ENCODE measurements around the gene TBC1D12.
"Not testable (repeated sequence)": the region's sequence is repeated elsewhere in the genome, so short reads cannot be mapped to it uniquely, and the experiment has no call there.

Gene TBC1D12

DNA sequence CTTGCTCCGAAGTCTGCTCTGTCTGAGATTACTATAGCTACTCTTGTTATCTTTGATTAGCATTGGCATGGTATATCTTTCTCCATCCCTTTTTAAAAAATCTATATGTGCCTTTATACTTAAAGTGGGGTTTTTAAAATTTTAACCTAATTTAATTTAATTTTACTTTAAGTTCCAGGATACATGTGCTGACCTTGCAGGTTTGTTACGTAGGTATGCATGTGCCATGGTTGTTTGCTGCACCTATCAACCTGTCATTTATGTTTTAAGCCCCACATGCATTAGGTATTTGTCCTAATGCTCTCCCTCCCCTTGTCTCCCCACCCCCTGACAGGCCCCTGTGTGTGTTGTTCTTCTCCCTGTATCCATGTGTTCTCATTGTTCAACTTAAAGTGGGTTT is 54.6 kb downstream of the TBC1D12 start:
- DNase-seq (ENCODE audit: low spot score), result no peak

DNA sequence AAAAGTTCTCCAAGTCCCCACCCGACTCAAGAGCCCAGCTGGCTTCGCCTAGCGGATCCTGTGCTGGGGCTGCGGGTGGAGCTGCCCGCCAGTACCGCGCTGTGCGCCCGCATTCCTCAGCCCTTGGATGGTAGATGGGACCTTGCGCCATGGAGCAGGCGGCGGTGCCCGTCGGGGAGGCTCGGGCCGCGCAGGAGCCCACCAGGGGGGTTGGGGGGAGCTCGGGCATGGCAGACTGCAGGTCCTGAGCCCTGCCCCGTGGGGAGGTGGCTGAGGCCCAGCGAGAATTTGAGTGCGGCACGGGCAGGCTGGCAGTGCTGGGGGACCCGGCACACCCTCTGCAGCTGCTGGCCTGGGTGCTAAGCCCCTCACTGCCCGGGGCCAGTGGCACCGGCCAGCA is 57.0 kb downstream of the TBC1D12 start:
- no peak for DNase-seq (ENCODE audit: low spot score)

DNA sequence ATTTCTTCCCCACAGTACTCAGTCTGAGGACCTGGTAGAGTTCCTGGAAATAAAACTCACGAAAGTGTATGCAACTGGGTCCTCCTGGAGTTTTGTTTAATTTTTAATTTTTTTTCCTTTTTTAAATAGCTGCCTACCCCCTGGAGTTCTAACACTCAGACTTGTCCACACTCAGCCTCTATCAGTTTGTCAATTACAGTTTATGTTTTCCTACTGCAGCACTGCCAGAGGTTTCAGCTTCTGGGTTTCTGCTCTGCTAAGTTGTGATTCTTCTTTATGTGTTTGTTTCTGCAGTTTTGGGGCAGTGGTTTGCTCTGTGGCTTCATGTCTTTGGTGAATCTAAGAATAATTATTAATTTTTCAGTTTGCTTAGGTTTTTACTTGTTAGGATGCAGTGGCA is 59.2 kb downstream of the TBC1D12 start:
- DNase-seq (ENCODE audit: low spot score), result no peak

DNA sequence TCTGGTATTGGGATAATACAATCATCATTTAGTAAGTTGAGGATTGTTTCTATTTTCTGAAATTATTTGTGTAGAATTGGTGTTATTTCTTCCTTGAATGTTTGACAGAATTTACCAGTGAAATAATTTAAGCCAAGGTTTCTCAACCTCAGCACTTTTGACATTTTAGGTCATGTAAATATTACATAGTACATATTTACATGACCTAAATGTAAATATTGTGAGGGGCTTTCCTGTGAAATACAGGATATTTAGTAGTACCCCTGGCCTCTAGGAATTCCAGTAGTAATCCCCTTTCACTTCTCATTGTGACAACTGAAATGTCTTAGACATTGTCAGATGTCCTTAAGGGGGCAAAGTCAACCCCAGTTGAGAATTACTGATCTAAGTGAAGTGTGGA is 59.8 kb downstream of the TBC1D12 start:
- DNase-seq (ENCODE audit: low spot score), result no peak

DNA sequence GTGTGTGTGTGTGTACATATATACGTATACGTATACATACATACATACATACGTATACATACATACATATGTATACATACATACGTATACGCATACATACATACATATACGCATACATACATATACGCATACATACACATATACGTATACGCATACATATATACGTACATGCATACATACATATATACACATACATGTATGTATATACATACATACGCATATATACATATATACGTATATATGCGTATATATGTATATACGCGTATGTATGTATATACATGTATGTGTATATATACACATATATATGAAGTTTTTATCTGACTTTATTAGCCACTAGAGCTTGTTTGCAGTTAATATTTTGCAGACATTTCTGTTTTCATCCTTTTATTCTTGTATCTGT is 63.3 kb downstream of the TBC1D12 start:
- no peak for DNase-seq (ENCODE audit: low spot score)

DNA sequence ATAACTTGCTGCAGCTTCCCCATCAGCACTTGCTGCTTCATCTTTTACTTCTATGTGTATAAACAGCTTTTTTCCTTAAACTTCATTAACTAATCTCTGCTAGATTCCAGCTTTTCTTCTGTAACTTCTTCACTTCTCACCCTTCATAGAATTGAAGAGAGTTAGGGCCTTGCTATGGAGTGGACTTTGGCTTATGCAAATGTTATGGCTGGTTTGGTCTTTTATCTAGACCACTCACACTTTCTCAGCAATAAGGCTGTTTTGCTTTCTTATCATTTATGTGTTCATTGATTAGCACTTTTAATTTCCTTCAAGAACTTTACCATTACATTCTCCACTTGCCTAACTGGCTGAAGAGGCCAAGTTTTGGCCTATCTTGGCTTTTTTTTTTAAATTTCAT is 79.1 kb downstream of the TBC1D12 start:
- no peak for DNase-seq (ENCODE audit: low spot score)

DNA sequence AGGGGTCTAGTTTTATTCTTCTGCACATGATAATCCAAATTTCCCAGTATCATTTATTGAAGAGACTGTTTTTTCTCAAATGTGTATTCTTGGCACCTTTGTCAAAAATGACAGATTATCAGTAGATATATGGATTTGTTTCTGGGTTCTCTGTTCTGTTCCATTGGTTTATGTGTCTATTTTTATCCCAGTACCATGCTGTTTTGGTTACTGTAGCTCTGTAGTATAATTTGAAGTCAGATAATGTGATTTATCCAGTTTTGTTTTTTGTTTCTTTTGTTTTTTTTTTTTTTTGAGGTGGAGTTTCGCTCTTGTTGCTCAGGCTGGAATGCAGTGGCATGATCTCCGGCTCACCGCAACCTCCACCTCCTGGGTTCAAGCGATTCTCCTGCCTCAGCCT is 81.6 kb downstream of the TBC1D12 start:
- DNase-seq (ENCODE audit: low spot score), result no peak

DNA sequence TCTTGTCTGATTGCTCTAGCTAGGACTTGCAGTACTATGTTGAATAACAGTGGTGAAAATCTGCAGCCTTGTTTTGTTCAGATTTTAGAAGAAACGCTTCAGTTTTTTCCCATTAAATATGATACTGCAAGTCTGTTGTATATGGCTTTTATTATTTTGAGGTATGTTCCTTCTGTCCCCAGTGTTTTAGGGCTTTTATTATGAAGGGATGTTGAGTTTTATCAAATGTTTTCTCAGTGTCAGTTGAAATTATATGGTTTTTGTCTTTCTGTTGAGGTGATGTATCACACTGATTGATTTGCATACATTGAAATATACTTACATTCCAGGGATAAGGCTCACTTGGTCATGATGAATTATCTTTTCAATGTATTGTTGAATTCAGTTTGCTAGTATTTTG is 82.8 kb downstream of the TBC1D12 start:
- DNase-seq (ENCODE audit: low spot score), result no peak

DNA sequence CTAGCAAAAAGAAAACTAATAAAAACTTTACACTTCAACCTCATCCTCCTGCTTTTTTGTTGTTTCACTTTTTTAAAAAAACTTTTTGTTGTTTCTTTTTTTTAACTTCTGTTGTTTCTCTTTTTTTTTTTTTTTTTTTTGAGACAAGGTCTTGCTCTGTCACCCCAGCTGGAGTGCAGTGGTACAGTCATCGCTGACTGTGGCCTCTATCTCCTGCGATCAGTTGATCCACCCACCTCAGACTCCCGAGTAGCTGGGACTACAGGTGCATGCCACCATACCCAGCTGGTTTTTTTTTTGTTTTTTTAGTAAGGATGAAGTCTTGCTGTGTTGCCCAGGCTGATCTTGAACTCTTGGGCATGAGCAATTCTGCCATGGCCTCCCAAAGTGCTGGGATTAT is 85.2 kb downstream of the TBC1D12 start:
- no peak for DNase-seq (ENCODE audit: low spot score)

DNA sequence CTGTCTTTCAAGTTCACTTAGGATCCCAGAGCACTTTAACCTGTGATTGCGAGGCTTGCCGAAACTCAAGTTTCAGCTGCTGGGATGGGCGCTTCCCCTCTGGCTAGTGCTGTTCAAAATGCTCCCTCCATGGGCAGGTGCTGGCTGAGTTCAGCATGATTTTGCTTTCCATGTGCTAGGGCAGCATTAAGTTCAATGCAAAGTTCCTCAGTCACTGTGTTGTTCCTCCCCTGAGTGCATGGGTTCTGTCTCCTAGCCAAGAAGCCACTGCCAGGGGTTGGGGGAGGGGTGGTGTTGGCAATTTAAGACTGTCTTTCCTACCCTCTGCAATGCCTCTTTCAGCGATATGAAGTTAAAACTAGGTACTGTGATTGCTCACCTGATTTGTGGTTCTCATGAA is 86.8 kb downstream of the TBC1D12 start:
- DNase-seq (ENCODE audit: low spot score), result no peak

DNA sequence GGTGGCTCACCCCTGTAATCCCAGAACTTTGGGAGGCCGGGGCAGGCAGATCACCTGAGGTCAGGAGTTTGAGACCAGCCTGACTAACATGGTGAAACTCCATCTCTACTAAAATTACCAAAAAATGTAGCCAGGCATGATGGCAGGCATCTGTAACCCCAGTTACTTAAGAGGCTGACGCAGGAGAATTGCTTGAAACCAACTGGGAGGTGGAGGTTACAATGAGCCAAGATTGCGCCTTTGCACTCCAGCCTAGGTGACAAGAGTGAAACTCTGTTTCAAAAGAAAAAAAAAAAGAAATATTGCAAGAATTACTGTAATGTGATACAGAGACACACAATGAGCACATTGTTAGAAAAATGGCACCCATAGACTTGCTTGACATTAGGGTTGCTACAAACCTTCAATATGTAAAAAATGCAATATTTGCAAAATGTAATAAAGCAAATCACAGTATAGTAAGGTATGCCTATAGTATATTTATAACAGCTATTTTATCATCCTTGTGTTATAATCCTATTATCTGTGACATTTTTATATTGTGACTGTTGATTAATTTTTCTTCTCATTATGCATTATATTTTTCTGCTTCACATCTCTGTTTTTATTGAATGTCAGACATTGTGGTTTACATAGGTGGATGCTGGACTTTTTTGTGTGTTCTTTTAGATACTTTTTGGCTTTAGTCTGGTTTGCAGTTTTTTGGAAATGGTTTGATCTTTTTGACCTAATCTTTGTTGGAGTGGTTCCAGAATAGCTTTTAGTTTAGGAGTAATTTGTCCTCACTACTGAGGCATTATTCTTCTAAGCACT is 87.8 kb downstream of the TBC1D12 start:
- DNase-seq (ENCODE audit: low spot score), result no peak

DNA sequence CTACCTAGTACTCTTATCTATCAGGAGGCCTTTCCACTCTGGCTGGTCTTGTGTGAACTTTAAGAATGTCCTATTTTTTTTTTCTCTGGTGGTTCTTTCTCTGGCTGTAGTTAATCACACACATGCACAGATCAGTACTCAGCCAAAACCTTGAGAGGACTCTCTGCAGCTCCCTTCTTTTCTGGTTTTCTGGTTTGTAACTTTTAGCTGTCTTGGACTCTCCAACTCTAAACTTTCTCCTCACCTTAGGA is 88.4 kb downstream of the TBC1D12 start:
- no peak for DNase-seq (ENCODE audit: low spot score)

DNA sequence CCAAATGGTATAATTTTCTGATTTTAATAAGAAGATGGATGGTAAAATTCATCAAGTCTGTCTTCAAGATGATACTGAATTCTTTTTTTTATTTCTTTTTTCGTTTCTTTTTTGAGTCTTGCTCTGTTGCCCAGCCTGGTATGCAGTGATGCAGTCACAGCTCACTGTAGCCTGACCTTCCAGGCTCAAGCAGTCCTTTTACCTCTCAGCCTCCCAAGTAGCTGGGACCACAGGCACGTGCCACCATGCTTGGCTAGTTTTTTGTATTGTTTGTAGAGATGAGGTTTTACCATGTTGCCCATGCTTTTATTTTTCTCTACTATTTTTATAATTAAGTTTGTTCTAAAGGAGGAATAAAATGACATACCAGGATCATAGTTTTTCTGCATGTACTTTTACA is 91.1 kb downstream of the TBC1D12 start:
- peak; percentile 3 for DNase-seq (ENCODE audit: low spot score)

DNA sequence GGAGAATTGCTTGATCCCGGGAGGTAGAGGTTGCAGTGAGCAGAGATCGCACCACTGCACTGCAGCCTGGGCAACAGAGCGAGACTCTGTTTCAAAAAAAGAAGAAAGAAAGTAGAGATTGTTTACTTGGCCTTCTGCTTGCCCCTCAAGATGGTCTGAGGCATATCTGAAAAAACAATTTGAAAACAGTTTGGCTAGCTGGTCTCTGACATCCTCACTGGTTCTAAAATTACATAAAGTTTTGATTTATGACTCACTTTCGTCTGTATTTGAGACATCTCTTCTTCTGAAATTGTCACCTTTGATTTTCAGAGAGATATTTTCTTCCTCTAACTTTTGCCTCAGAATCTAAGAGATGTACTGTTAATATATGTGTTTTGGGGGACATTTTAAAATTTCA is 93.7 kb downstream of the TBC1D12 start:
- DNase-seq (ENCODE audit: low spot score), result no peak

DNA sequence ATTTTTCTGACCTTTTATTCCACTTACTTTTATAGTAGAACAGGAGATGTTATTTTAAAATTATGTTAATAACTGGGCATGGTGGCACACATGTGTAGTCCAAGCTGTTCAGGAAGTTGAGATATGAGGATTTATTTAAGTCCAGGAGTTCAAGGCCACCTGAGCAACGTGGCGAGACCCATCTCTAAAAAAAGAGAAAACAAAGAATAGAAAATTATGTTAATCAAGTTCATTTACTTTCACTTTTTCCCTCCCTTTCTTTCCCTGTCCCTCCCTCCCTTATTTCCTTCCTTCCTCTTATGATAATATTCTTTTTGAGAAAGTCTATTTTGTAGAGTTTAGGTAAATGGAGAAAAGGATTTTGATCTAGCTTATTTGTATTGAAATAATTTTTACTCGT is 94.3 kb downstream of the TBC1D12 start:
- no peak for DNase-seq (ENCODE audit: low spot score)

DNA sequence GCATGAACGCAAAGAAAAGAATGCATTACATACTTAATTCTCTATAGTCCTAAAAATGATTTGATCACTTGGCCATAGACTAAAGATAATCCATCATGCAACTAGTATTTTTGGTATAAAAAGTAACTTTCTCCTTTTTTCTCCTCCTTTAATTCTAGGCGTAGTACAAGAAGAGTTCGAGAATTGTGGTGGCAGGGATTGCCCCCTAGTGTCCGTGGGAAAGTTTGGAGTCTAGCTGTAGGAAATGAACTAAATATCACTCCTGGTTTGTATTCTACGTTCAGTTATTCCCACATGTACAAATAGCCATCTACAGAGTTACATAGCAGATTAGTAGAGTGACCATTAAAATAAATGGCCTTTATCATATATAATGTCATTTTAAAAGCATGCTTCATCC is 97.7 kb downstream of the TBC1D12 start:
- DNase-seq (ENCODE audit: low spot score), result no peak

DNA sequence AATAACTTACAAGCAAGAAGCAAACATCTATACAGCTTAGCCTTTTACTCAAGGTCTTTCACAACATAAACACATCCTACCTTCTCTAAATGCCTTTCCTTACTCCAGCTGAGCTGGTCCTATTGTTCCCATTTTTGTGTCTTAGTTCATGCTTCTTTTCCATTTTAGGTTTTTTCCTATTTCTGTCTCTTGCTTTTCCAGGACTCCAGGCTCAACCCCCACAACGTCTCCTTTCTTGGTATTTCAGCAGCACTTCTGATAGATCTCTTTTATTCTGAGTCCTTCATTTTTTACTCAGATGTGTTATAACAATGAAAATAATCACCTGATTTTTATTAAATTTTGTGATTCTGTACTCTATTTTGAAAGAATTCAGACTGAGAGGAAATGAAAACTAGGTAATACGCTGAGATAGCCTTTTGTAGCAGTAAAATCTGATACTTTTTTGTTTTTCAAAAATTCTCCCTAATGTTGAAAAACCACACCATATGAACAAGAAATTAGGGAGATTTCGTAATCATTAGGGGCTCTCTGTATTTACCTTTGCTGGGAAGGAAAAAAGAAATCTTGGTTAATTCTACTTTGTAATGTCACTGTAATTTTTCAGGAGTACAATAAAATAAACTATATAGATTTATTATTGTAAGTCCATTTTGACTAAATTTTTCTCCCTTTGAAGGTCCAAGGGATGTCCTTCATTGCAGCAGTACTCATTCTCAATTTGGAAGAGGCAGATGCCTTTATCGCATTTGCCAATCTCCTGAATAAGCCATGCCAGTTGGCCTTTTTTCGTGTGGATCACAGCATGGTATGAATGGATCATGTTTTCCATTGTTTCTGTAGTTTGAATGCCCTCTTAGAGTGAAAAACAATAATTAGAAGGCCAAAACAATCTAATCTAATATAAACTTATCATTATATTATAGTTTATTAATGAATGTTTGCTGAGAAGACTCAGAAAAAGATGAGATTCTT is 119.2 kb downstream of the TBC1D12 start:
- DNase-seq (ENCODE audit: low spot score), result no peak

DNA sequence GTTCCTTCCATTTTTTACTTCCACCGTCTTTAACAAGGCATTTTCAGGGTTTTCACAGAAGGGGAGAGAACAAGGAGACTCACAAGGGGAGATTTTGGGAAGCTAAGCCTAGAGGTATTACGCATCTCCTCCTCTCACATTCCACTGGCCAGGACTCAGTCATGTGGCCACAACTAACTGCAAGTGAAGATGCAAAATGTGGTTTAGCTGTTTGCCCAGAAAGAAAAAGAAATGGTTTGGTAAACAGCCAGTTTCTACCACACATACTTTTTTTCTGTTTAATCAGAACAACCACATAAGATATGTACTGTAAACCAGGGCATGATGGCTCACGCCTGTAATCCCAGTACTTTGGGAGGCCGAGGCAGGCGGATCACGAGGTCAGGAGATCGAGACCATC is 121.8 kb downstream of the TBC1D12 start:
- DNase-seq (ENCODE audit: low spot score), result no peak

DNA sequence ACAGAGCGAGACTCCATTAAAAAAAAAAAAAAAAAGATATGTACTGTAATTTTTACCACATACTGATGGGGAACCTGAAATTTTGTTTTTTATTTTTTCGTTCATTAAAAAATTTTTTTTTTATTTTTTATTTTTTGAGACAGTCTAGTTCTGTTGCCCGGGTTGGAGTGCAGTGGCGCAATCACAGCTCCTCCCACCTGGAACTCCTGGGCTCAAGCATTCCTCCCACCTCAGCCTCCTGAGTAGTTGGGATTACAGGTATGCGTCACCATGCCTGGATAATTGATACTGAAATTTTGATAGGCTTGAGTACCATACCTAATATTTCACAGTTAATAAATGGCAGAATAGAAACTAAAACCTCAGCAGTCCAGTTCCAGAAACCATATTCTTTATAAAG is 122.4 kb downstream of the TBC1D12 start:
- DNase-seq (ENCODE audit: low spot score), result no peak

DNA sequence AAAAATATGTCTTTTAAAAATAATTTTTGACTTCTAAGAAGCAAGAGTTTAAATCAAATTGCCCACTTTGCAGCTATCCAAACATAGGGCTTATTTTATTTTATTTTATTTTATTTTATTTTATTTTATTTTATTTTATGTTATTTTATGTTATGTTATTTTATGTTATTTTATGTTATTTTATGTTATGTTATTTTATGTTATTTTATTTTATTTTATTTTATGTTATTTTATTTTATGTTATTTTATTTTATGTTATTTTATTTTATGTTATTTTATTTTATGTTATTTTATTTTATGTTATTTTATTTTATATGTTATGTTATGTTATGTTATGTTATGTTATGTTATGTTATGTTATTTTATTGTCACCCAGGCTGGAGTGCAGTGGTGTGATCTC is 129.2 kb downstream of the TBC1D12 start:
- DNase-seq (ENCODE audit: low spot score), result not testable (repeated sequence)

DNA sequence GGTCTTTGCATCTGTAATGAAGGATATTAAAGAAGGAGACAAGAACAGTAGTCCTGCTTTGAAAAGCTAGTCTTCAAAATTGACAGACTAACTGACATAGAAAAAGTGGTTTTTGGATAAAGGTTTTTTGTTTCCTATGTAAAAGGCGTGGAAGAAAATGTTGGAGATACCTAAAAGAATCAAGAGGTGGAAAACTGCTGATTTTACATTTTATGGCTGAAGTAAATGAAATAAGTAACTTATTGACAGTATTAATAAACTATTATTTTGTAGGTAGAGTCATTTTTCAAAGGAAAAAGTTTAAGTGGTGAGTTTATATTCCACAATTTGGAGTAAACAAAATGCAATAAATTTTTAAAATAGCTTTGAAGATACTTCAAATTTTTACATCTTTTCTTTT is 130.7 kb downstream of the TBC1D12 start:
- no peak for DNase-seq (ENCODE audit: low spot score)

DNA sequence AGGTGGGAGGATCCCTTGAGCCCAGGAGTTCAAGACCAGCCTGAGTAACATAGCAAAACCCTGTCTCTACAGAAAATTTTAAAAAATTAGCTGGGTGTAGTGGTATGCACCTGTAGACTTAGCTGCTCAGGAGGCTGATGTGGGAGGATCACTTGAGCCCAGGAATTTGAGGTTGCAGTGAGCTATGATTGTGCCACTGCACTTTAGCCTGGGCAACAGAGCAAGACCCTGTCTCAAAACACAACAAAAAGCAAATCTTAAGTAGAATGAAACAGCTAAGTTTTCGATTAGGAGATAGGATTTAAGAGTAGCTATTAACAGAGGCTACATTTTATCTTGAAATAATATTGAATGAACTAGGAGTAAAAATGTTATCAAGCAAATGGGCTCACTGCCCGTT is 139.9 kb downstream of the TBC1D12 start:
- DNase-seq (ENCODE audit: low spot score), result not testable (repeated sequence)

DNA sequence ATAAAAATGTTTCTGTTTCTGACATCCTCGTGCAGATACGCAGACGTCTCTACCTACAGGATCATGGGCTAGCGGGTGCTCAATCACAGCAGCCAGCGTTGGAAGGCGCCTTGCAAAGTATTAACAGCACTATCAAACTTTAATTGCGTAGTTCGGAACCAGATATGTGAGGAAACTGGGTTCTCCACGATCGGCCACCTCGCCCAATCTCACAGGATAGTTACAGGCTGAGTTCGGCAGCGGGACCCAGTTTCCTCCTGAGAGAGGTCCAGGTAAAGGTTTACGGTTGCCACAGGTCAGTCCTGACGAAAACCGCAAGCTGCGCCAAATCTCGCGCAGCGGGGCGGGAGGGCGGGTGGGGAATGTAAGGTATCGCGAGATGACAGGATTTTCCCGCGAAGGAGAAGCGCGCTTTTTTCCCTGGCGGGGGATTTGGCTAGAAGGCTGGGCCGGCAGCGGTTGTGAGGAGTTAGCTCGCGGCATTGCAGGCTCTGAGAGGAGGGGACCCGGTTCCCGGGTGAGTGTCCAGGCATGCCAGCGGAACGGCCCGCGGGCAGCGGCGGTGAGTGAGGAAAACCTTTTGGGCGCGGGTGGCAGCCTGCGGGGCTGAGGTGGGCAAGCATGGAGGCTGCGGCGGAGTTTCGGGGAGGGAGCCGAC is 143.2 kb downstream of the TBC1D12 start, which contains the start of gene HELLS:
Gene HELLS (plus strand): TSS at position 398 of the 658 bp plus-strand sequence. CDS start 134 bp downstream, at position 532.
- peak; percentile 93 for DNase-seq (ENCODE audit: low spot score)

Measured in NAMALWA (cell line).